Activated CD8-positive, alpha-beta T cell treated with anti-CD3 and anti-CD28 coated beads, Interleukin-2, amount 10 ng/mL, durations not matched to agents 7 days and 5 days (primary cell): Measurements from ENCODE around the gene MGLL. TPM values are rescaled to one million over a fixed set of nuclear protein-coding genes. Genes with fewer than 3 reads are reported as not detected.
A peak's percentile ranks its signal among the peaks of the same experiment; 100 is the strongest.

Experiments used
- ATAC-seq: fragments of 150-1000 bp; cut with Tn5 transposase; one replicate; pipeline ENCODE4 v1.10.0; 2021; ENCODE audit warnings: moderate library complexity
- CTCF ChIA-PET: fragments of 350-600 bp; sonication (Branson Sonifier 250); formaldehyde crosslinking; loops from one replicate; lab custom pipeline; 2021; ENCODE audit warnings: antibody characterized with exemption; lab: Charles Lee
- POLR2A ChIA-PET: fragments of 350-600 bp; sonication (Branson Sonifier 250); formaldehyde crosslinking; loops from one replicate; lab custom pipeline; 2021; ENCODE audit warnings: antibody characterized with exemption; lab: Charles Lee
- DNase-seq: peaks from one replicate; pipeline ENCODE4 v3.0.0-alpha.2; 2020
- H3K27ac Mint-ChIP-seq: one replicate; pipeline ENCODE4 v1.8.0; 2021; ENCODE audit warnings: mild to moderate bottlenecking, mixed read lengths
- H3K27me3 Mint-ChIP-seq: one replicate; pipeline ENCODE4 v1.8.0; 2021; ENCODE audit warnings: low read depth, mixed read lengths
- H3K36me3 Mint-ChIP-seq: one replicate; pipeline ENCODE4 v1.8.0; 2021; ENCODE audit warnings: low read depth, mixed read lengths
- H3K4me1 Mint-ChIP-seq: one replicate; pipeline ENCODE4 v1.8.0; 2021; ENCODE audit warnings: low read depth, mixed read lengths
- H3K4me3 Mint-ChIP-seq: one replicate; pipeline ENCODE4 v1.8.0; 2021; ENCODE audit warnings: mild to moderate bottlenecking, mixed read lengths
- H3K9me3 Mint-ChIP-seq: one replicate; pipeline ENCODE4 v1.8.0; 2022; ENCODE audit warnings: mixed read lengths; ENCODE audit not compliant: insufficient read depth
- total RNA-seq, 2 experiments: library from RNA; stranded (reverse); gene quantifications; one replicate each; pipeline ENCODE4 v1.2.3, GENCODE V29; 2021

The MGLL gene
- 1 to 10 TPM; 1.5 to 2.2 TPM for total RNA-seq

GRCh38 chr3:127822041-127822681, at the start of gene MGLL:
TSS of gene MGLL (minus strand) at chr3:127822515. CDS start at chr3:127822318, 197 bp downstream.
- peaks cover 58% of the 10 kb centered on the region for H3K27me3 Mint-ChIP-seq
- peaks cover 43% of the 10 kb centered on the region for H3K4me1 Mint-ChIP-seq
- H3K36me3 Mint-ChIP-seq, result peaks cover 8% of the 10 kb centered on the region
- ChIA-PET POLR2A (no interaction called here), CTCF (interaction anchor here (0.8 to 8.2 kb wide), 4 partner anchors 22 to 247 kb away, joined by 3 to 63 read pairs (median 4); no protein-coding TSS in a partner anchor)
- ATAC-seq, result peak; percentile 37
- no peak for DNase-seq
- H3K4me3 Mint-ChIP-seq, result peak within 1 kb of the TSS; percentile 86
- H3K9me3 Mint-ChIP-seq, result peaks cover 6% of the 10 kb centered on the region
- peak within 1 kb of the TSS; percentile 85 for H3K27ac Mint-ChIP-seq

GRCh38 chr3:127870156-127870555, 47.8 kb upstream of the MGLL start:
- H3K27ac Mint-ChIP-seq, result no peak overlapping the region
- DNase-seq (no peak), ATAC-seq (no peak)
- H3K36me3 Mint-ChIP-seq, result no peaks in the 10 kb centered on the region
- no peaks in the 10 kb centered on the region for H3K9me3 Mint-ChIP-seq
- POLR2A ChIA-PET, result no interaction called here
- CTCF ChIA-PET, result interaction anchor here (0.7 to 1.0 kb wide), 2 partner anchors 39 to 174 kb away, joined by 3 read pairs; no protein-coding TSS in a partner anchor
- peaks cover 10% of the 10 kb centered on the region for H3K27me3 Mint-ChIP-seq
- no peaks in the 10 kb centered on the region for H3K4me1 Mint-ChIP-seq
- no peak overlapping the region for H3K4me3 Mint-ChIP-seq

- Mint-ChIP-seq H3K36me3 (no peaks in the 10 kb centered on the region), H3K9me3 (no peaks in the 10 kb centered on the region), H3K4me3 (no peak overlapping the region), H3K27me3 (peaks cover 10% of the 10 kb centered on the region), H3K27ac (no peak overlapping the region), H3K4me1 (no peaks in the 10 kb centered on the region)
- no peak for ATAC-seq
- POLR2A ChIA-PET, result no interaction called here
- DNase-seq, result no peak
- CTCF ChIA-PET, result interaction anchor here (0.7 to 0.8 kb wide), 2 partner anchors 77 to 81 kb away, joined by 3 read pairs; no protein-coding TSS in a partner anchor
Observed at GRCh38 chr3:127867986-127868385, 45.7 kb upstream of the MGLL start.

GRCh38 chr3:127867412-127867811, 45.1 kb upstream of the MGLL start:
- Mint-ChIP-seq H3K36me3 (no peaks in the 10 kb centered on the region), H3K9me3 (no peaks in the 10 kb centered on the region)

GRCh38 chr3:127865941-127866340, 43.6 kb upstream of the MGLL start:
- POLR2A ChIA-PET, result no interaction called here
- no peaks in the 10 kb centered on the region for H3K9me3 Mint-ChIP-seq
- ATAC-seq, result no peak

More at GRCh38 chr3:127867412-127867811, 45.1 kb upstream of the MGLL start:
- POLR2A ChIA-PET, result no interaction called here
- CTCF ChIA-PET, result interaction anchor here (1.0 kb wide), 1 partner anchor 36 kb away, joined by 3 read pairs; no protein-coding TSS in a partner anchor
- Mint-ChIP-seq H3K4me1 (no peaks in the 10 kb centered on the region), H3K27me3 (peaks cover 10% of the 10 kb centered on the region), H3K4me3 (no peak overlapping the region), H3K27ac (no peak overlapping the region)
- ATAC-seq (no peak), DNase-seq (no peak)

GRCh38 chr3:127860211-127860696, 37.9 kb upstream of the MGLL start:
- Mint-ChIP-seq H3K9me3 (no peaks in the 10 kb centered on the region), H3K4me1 (peaks cover 9% of the 10 kb centered on the region), H3K27me3 (peaks cover 6% of the 10 kb centered on the region), H3K36me3 (no peaks in the 10 kb centered on the region), H3K27ac (no peak overlapping the region), H3K4me3 (no peak overlapping the region)
- DNase-seq, result no peak
- ATAC-seq, result no peak
- POLR2A ChIA-PET, result no interaction called here
- CTCF ChIA-PET, result interaction anchor here (0.6 kb wide), 1 partner anchor 17 kb away, joined by 3 read pairs; no protein-coding TSS in a partner anchor

More at GRCh38 chr3:127865941-127866340, 43.6 kb upstream of the MGLL start:
- no peaks in the 10 kb centered on the region for H3K36me3 Mint-ChIP-seq
- H3K4me3 Mint-ChIP-seq, result no peak overlapping the region
- peaks cover 12% of the 10 kb centered on the region for H3K27me3 Mint-ChIP-seq
- no peaks in the 10 kb centered on the region for H3K4me1 Mint-ChIP-seq
- DNase-seq, result no peak
- CTCF ChIA-PET, result interaction anchor here (0.6 kb wide), 1 partner anchor 616 kb away, joined by 3 read pairs; no protein-coding TSS in a partner anchor
- H3K27ac Mint-ChIP-seq, result no peak overlapping the region

- no peak overlapping the region for H3K4me3 Mint-ChIP-seq
Observed at GRCh38 chr3:127859730-127860129, 37.4 kb upstream of the MGLL start.

GRCh38 chr3:127858937-127859336, 36.6 kb upstream of the MGLL start:
- CTCF ChIA-PET, result no interaction called here
- no peaks in the 10 kb centered on the region for H3K9me3 Mint-ChIP-seq
- peaks cover 13% of the 10 kb centered on the region for H3K27me3 Mint-ChIP-seq
- H3K36me3 Mint-ChIP-seq, result no peaks in the 10 kb centered on the region
- ATAC-seq, result no peak
- no peak for DNase-seq
- POLR2A ChIA-PET, result no interaction called here
- peaks cover 9% of the 10 kb centered on the region for H3K4me1 Mint-ChIP-seq
- no peak overlapping the region for H3K27ac Mint-ChIP-seq
- no peak overlapping the region for H3K4me3 Mint-ChIP-seq

More at GRCh38 chr3:127859730-127860129, 37.4 kb upstream of the MGLL start:
- DNase-seq (no peak), ATAC-seq (no peak)
- CTCF ChIA-PET, result no interaction called here
- Mint-ChIP-seq H3K36me3 (no peaks in the 10 kb centered on the region), H3K27me3 (peaks cover 9% of the 10 kb centered on the region), H3K9me3 (no peaks in the 10 kb centered on the region), H3K4me1 (peaks cover 9% of the 10 kb centered on the region), H3K27ac (no peak overlapping the region)
- POLR2A ChIA-PET, result no interaction called here

GRCh38 chr3:127858521-127858920, 36.2 kb upstream of the MGLL start:
- H3K4me3 Mint-ChIP-seq, result no peak overlapping the region
- H3K27ac Mint-ChIP-seq, result no peak overlapping the region
- POLR2A ChIA-PET, result no interaction called here
- CTCF ChIA-PET, result no interaction called here
- peaks cover 16% of the 10 kb centered on the region for H3K27me3 Mint-ChIP-seq
- ATAC-seq (no peak), DNase-seq (no peak)
- no peaks in the 10 kb centered on the region for H3K9me3 Mint-ChIP-seq
- H3K4me1 Mint-ChIP-seq, result peaks cover 9% of the 10 kb centered on the region
- no peaks in the 10 kb centered on the region for H3K36me3 Mint-ChIP-seq

- POLR2A ChIA-PET, result interaction anchor here (0.7 kb wide), 1 partner anchor 96 kb away, joined by 7 read pairs; no protein-coding TSS in a partner anchor
- H3K9me3 Mint-ChIP-seq, result no peaks in the 10 kb centered on the region
Observed at GRCh38 chr3:127857333-127857732, 35.0 kb upstream of the MGLL start.

GRCh38 chr3:127856801-127857200, 34.5 kb upstream of the MGLL start:
- ATAC-seq (no peak), DNase-seq (no peak)
- Mint-ChIP-seq H3K4me3 (no peak overlapping the region), H3K4me1 (peaks cover 9% of the 10 kb centered on the region), H3K27me3 (peaks cover 16% of the 10 kb centered on the region), H3K36me3 (no peaks in the 10 kb centered on the region), H3K9me3 (no peaks in the 10 kb centered on the region), H3K27ac (peak overlapping the region; percentile 4)
- CTCF ChIA-PET, result interaction anchor here (1.1 kb wide), 1 partner anchor 66 kb away, joined by 5 read pairs; no protein-coding TSS in a partner anchor
- POLR2A ChIA-PET, result interaction anchor here (0.7 kb wide), 1 partner anchor 96 kb away, joined by 7 read pairs; no protein-coding TSS in a partner anchor

More at GRCh38 chr3:127857333-127857732, 35.0 kb upstream of the MGLL start:
- Mint-ChIP-seq H3K4me3 (no peak overlapping the region), H3K27ac (no peak overlapping the region), H3K4me1 (peaks cover 9% of the 10 kb centered on the region), H3K36me3 (no peaks in the 10 kb centered on the region), H3K27me3 (peaks cover 16% of the 10 kb centered on the region)
- ATAC-seq (no peak), DNase-seq (no peak)
- CTCF ChIA-PET, result interaction anchor here (1.1 kb wide), 1 partner anchor 66 kb away, joined by 5 read pairs; no protein-coding TSS in a partner anchor

GRCh38 chr3:127855246-127855645, 32.9 kb upstream of the MGLL start:
- H3K4me1 Mint-ChIP-seq, result peaks cover 9% of the 10 kb centered on the region
- no peaks in the 10 kb centered on the region for H3K36me3 Mint-ChIP-seq
- H3K27ac Mint-ChIP-seq, result no peak overlapping the region
- no peak overlapping the region for H3K4me3 Mint-ChIP-seq
- DNase-seq (no peak), ATAC-seq (no peak)
- POLR2A ChIA-PET, result no interaction called here
- peaks cover 10% of the 10 kb centered on the region for H3K27me3 Mint-ChIP-seq
- H3K9me3 Mint-ChIP-seq, result no peaks in the 10 kb centered on the region
- CTCF ChIA-PET, result no interaction called here
